ENCODE data around the gene SSR1.

The SSR1 gene

DNA sequence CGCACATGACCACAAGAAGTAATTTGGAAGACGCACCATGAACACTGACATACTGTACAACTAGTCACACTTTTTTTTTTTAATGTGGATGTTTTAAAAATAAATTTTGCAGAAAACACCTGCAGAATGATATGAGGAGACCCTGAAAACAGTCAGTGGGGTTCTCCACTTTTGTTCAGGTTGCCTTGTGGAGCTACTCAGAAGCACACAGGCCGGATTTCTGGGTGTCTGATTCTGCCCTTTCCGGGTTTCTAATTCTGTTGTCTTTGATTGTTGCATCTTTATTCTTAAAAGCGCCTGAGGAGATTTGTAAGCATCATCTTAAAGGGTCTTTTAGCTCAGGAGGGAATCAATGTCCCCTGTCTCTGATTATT is 74.5 kb downstream of the SSR1 start:
- H3K4me3 ChIP-seq (ENCODE audit: low read depth, low read length), result no peak overlapping the region
- no peaks in the 10 kb centered on the region for H3K27me3 ChIP-seq (replicated peaks)
- no peak overlapping the region for H3K27ac ChIP-seq
- no peak for DNase-seq
- TF ChIP-seq, protein P1, sequence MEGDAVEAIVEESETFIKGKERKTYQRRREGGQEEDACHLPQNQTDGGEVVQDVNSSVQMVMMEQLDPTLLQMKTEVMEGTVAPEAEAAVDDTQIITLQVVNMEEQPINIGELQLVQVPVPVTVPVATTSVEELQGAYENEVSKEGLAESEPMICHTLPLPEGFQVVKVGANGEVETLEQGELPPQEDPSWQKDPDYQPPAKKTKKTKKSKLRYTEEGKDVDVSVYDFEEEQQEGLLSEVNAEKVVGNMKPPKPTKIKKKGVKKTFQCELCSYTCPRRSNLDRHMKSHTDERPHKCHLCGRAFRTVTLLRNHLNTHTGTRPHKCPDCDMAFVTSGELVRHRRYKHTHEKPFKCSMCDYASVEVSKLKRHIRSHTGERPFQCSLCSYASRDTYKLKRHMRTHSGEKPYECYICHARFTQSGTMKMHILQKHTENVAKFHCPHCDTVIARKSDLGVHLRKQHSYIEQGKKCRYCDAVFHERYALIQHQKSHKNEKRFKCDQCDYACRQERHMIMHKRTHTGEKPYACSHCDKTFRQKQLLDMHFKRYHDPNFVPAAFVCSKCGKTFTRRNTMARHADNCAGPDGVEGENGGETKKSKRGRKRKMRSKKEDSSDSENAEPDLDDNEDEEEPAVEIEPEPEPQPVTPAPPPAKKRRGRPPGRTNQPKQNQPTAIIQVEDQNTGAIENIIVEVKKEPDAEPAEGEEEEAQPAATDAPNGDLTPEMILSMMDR (IDR thresholded peaks at IDR 0.05; ENCODE audit: low read depth, low read length, missing control alignments), result no peak
- in situ Hi-C loops (cut with HindIII; ENCODE audit: low pct_ligation_motif_present, low sequenced_read_pairs), result loop anchor here (25.0 kb wide), 1 partner anchor 526 kb away; no protein-coding TSS in a partner anchor
- peaks cover 28% of the 10 kb centered on the region for H3K36me3 ChIP-seq (replicated peaks)

DNA sequence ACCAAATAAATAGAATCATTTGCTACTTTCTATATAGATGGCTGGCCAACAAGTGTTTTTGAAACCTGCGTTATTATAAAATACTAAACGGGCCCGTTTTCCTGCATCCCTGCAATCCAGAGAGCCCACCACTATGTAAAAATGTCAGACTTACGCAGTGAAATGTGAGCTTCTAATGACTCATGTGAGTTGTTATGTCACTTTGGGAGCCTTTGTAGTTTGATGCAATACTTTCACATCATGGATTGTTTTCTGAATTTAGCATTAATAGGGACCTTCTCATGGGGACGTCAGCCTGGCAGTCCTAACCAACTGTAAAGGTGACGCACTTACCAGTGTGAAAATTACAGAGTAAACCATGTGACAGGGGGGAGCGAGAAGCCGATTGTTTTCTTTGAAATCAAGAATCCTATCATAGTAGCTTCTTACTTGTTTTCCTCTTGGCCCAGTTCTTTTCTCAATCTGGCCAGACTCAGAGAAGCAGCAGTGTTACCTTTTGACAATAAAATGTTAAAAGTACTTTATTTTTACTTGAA is 75.3 kb downstream of the SSR1 start:
- no peak for DNase-seq
- no peak overlapping the region for H3K4me3 ChIP-seq (ENCODE audit: low read depth, low read length)
- H3K27me3 ChIP-seq (replicated peaks), result no peaks in the 10 kb centered on the region
- TF ChIP-seq, protein P1 (IDR thresholded peaks at IDR 0.05; ENCODE audit: low read depth, low read length, missing control alignments), result no peak
- in situ Hi-C loops (cut with HindIII; ENCODE audit: low pct_ligation_motif_present, low sequenced_read_pairs), result loop anchor here (25.0 kb wide), 1 partner anchor 525 kb away; no protein-coding TSS in a partner anchor
- no peak overlapping the region for H3K27ac ChIP-seq
- H3K36me3 ChIP-seq (replicated peaks), result peaks cover 28% of the 10 kb centered on the region

GRCh38 chr6:7236306-7237209 is 76.4 kb downstream of the SSR1 start:
- peaks cover 33% of the 10 kb centered on the region for H3K36me3 ChIP-seq (replicated peaks)
- H3K27ac ChIP-seq, result no peak overlapping the region
- in situ Hi-C loops (cut with HindIII; ENCODE audit: low pct_ligation_motif_present, low sequenced_read_pairs), result loop anchor here (25.0 kb wide), 1 partner anchor 524 kb away; no protein-coding TSS in a partner anchor

DNA sequence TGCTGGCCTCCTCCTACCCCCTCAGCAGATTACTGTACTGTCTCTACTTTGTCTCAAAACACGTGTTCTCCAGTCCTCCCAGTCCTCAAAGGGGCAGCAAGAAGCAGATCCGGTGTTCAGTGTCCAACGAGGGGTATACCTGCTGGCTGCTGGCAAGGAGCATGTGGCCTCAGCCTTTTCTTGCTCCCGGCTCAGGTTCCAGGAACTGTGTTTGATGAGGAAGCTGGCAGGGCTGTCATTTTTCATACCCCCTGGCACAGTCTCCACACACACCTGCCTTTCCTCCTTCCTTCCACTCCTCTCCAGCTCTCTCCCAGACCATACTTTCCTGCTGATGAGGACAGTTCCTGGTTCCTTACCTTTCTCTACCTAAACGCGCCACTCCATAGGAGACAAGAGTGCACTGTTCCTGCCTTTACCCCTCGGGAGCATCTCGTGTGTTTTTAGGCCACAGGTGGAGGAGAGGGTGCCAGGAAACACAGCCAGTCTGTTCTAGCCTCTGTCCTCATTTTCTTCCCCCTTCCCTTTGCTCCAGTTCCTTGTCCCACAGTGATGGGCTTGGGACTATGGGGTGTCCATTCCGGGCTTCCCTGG is 77.2 kb downstream of the SSR1 start:
- in situ Hi-C loops (cut with HindIII; ENCODE audit: low pct_ligation_motif_present, low sequenced_read_pairs), result loop anchor here (25.0 kb wide), 1 partner anchor 524 kb away; no protein-coding TSS in a partner anchor
- H3K27me3 ChIP-seq (replicated peaks), result no peaks in the 10 kb centered on the region
- H3K4me3 ChIP-seq (ENCODE audit: low read depth, low read length), result no peak overlapping the region
- DNase-seq, result no peak
- TF ChIP-seq, protein P1 (IDR thresholded peaks at IDR 0.05; ENCODE audit: low read depth, low read length, missing control alignments), result no peak
- H3K36me3 ChIP-seq (replicated peaks), result peaks cover 40% of the 10 kb centered on the region
- H3K27ac ChIP-seq, result no peak overlapping the region

More at GRCh38 chr6:7236306-7237209, 76.4 kb downstream of the SSR1 start:
- H3K27me3 ChIP-seq (replicated peaks), result no peaks in the 10 kb centered on the region
- DNase-seq, result no peak
- TF ChIP-seq, protein P1 (IDR thresholded peaks at IDR 0.05; ENCODE audit: low read depth, low read length, missing control alignments), result no peak
- no peak overlapping the region for H3K4me3 ChIP-seq (ENCODE audit: low read depth, low read length)

DNA sequence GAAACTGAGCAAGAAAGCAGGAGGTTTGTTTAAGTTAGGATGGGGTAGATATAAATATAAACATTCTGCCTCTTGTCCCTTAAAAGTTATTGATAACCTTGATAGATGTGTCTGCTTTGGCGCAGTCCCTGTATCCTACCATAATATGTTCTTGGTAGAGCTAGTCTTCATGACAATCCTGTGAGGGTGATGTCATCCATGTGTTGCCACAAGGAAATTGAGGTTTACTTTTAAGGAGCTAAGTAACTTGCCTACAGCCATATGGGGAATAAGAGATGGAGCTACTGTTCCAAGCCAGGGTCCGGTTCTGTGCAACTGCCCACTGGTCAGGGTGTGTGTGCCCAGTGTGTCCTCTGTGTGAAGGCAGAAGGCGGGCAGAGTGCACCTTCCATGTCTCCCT is 78.5 kb downstream of the SSR1 start:
- Histone ChIP-seq H3K36me3 (replicated peaks) (peaks cover 45% of the 10 kb centered on the region), H3K27ac (no peak overlapping the region), H3K4me3 (ENCODE audit: low read depth, low read length) (no peak overlapping the region), H3K27me3 (replicated peaks) (no peaks in the 10 kb centered on the region)
- TF ChIP-seq, protein P1 (IDR thresholded peaks at IDR 0.05; ENCODE audit: low read depth, low read length, missing control alignments), result no peak
- no peak for DNase-seq
- in situ Hi-C loops (cut with HindIII; ENCODE audit: low pct_ligation_motif_present, low sequenced_read_pairs), result loop anchor here (25.0 kb wide), 1 partner anchor 522 kb away; no protein-coding TSS in a partner anchor
